A549 (cell line): ENCODE results near the gene CRYBB1. TPM values are rescaled to one million over a fixed set of nuclear protein-coding genes. Genes with fewer than 3 reads are reported as not detected.

ENCODE experiments used
- ATAC-seq, 2 experiments: fragments of 200-7000 bp in 1 of 2; fragments of >200 bp in 1 of 2; cut with Nextera tagmentation in 1 of 2; cut with Tn5 transposase in 1 of 2; 3 replicates each; pipeline versions ENCODE4 v1.8.0 to v1.9.1; 2018 to 2020; ENCODE audit warnings: mild to moderate bottlenecking in 1 of 2, moderate library complexity in 1 of 2
- CTCF ChIA-PET: fragments of 300-600 bp; sonication (Branson Sonifier 250); formaldehyde crosslinking; extraction: SDS; loops from one replicate; lab custom pipeline; 2021; ENCODE audit warnings: antibody characterized with exemption, inconsistent platforms; lab: Yijun Ruan, JAX
- POLR2A ChIA-PET: fragments of 350-600 bp; formaldehyde crosslinking; extraction: SDS; loops from one replicate; lab custom pipeline; 2021; ENCODE audit warnings: antibody characterized with exemption, inconsistent platforms; lab: Yijun Ruan, JAX
- DNase-seq, 2 experiments: peaks; one replicate each; pipeline versions ENCODE4 v3.0.0 to v3.0.0-alpha.2; 2011 to 2016; ENCODE audit warnings: low read depth in 1 of 2, low spot score in 1 of 2
- FAIRE-seq: peaks from 2 replicates; lab custom pipeline; 2011; peaks lifted over from hg19 to GRCh38; lab: Jason Lieb, UNC
- H3K27ac ChIP-seq, 2 experiments: fragments of >200 bp; sonication (Bioruptor Twin); formaldehyde crosslinking; 3 replicates each; pipeline ENCODE4 v1.5.1; 2016 to 2017
- H3K4me1 ChIP-seq: fragments of >200 bp; sonication (Bioruptor Twin); formaldehyde crosslinking; 3 replicates; pipeline ENCODE4 v1.6.1; 2016
- H3K4me2 ChIP-seq: fragments of >200 bp; sonication (Bioruptor Twin); formaldehyde crosslinking; 3 replicates; pipeline ENCODE4 v1.6.1; 2016
- H3K4me3 ChIP-seq: fragments of >200 bp; sonication (Bioruptor Twin); formaldehyde crosslinking; 3 replicates; pipeline ENCODE4 v1.5.1; 2016
- H3K9me3 ChIP-seq: fragments of >200 bp; sonication (Bioruptor Twin); formaldehyde crosslinking; 3 replicates; pipeline ENCODE4 v1.6.1; 2016
- BHLHE40 ChIP-seq: IDR thresholded peaks from 2 replicates; pipeline ENCODE4 v1.6.1; 2012; ENCODE audit warnings: low read depth, low read length, inconsistent platforms
- CBX8 ChIP-seq: fragments of 200-600 bp; sonication (generic); IDR thresholded peaks from 2 replicates; pipeline ENCODE4 v1.6.1; 2016
- CEBPB ChIP-seq, 2 experiments: fragments of >200 bp in 1 of 2; sonication (Bioruptor Twin) in 1 of 2; formaldehyde crosslinking in 1 of 2; IDR thresholded peaks; 2 replicates each; pipeline ENCODE4 v1.6.1; 2012 to 2016
- CHD2 ChIP-seq: fragments of 150-350 bp; IDR thresholded peaks from 2 replicates; pipeline ENCODE4 v1.6.1; 2014; ENCODE audit warnings: low read length; ENCODE audit not compliant: partially characterized antibody
- EHF ChIP-seq: fragments of 250-450 bp; sonication (Bioruptor Pico); IDR thresholded peaks from 2 replicates; pipeline ENCODE4 v1.5.0; 2020; ENCODE audit warnings: mild to moderate bottlenecking
- ESRRA ChIP-seq: fragments of 150-350 bp; IDR thresholded peaks from 2 replicates; pipeline ENCODE4 v1.6.1; 2014; ENCODE audit warnings: mild to moderate bottlenecking, low read length, borderline replicate concordance
- FOSL2 ChIP-seq, 2 experiments: fragments of 450-650 bp in 1 of 2; fragments of >200 bp in 1 of 2; sonication (Bioruptor Twin) in 1 of 2; formaldehyde crosslinking; IDR thresholded peaks; 2 replicates each; pipeline versions ENCODE4 v1.5.0 to v1.6.1; 2016 to 2020; ENCODE audit warnings: mild to moderate bottlenecking in 1 of 2, moderate library complexity in 1 of 2
- GATA3 ChIP-seq: IDR thresholded peaks from 2 replicates; pipeline ENCODE4 v1.6.1; 2012; ENCODE audit warnings: borderline replicate concordance
- MAZ ChIP-seq: fragments of 150-350 bp; IDR thresholded peaks from 2 replicates; pipeline ENCODE4 v1.6.1; 2014; ENCODE audit warnings: antibody characterized with exemption, low read depth, low read length, borderline replicate concordance
- PHF8 ChIP-seq: fragments of 200-600 bp; sonication (generic); IDR thresholded peaks from 2 replicates; pipeline ENCODE4 v1.6.1; 2016; ENCODE audit warnings: low read depth, mild to moderate bottlenecking, antibody characterized with exemption, moderate library complexity, borderline replicate concordance
- RAD21 ChIP-seq, 2 experiments: fragments of >200 bp in 1 of 2; sonication (Bioruptor Twin) in 1 of 2; formaldehyde crosslinking in 1 of 2; IDR thresholded peaks in 1 of 2; conservative IDR thresholded peaks in 1 of 2; 2 replicates in 1 of 2; 3 replicates in 1 of 2; pipeline ENCODE4 v1.6.1; 2012 to 2018; ENCODE audit warnings: inconsistent platforms in 1 of 2
- RCOR1 ChIP-seq: fragments of 150-350 bp; IDR thresholded peaks from 2 replicates; pipeline ENCODE4 v1.6.1; 2014; ENCODE audit warnings: antibody characterized with exemption, low read length, low read depth
- ZFP36 ChIP-seq: fragments of 450-650 bp; IDR thresholded peaks from 2 replicates; pipeline ENCODE4 v1.6.1; 2014; ENCODE audit warnings: borderline replicate concordance; ENCODE audit not compliant: partially characterized antibody
- WGBS: methylation state at CpG from one replicate; pipeline ENCODE4 v1.1.6; 2017; ENCODE audit errors: missing lambda C conversion rate; 5-methylcytosine and 5-hydroxymethylcytosine counted together
- polyA plus RNA-seq, 4 experiments: library from polyadenylated mRNA; depleted of rRNA in 3 of 4; stranded (reverse); fragments of >200 nt; fragmentation: RNase III in 1 of 4; extraction: RNeasy Plus Mini Kit Qiagen cat#74134 plus additional on column Dnase treatment in 1 of 4; gene quantifications; 2 replicates in 3 of 4; 3 replicates in 1 of 4; pipeline ENCODE4 v1.2.3, GENCODE V29; 2011 to 2017
- TF ChIP-seq, protein P1 (sequence below): fragments of 250-450 bp; sonication (Bioruptor Pico); IDR thresholded peaks from 2 replicates; pipeline ENCODE4 v1.5.0; 2021; ENCODE audit warnings: mild to moderate bottlenecking, moderate library complexity, borderline replicate concordance
- TF ChIP-seq, protein P2 (sequence below): fragments of >200 bp; sonication (Bioruptor Twin); formaldehyde crosslinking; IDR thresholded peaks from 3 replicates; pipeline ENCODE4 v1.5.1; 2016
- TF ChIP-seq, protein P3 (sequence below): IDR thresholded peaks from 2 replicates; pipeline ENCODE4 v1.6.1; 2012; ENCODE audit warnings: low read depth, borderline replicate concordance
- TF ChIP-seq, protein P4 (sequence below): IDR thresholded peaks from 2 replicates; pipeline ENCODE4 v1.6.1; 2012

CRYBB1 gene
- polyA plus RNA-seq, 2 of the 4 experiments (the other 2 are of a cell fraction) = not detected

DNA sequence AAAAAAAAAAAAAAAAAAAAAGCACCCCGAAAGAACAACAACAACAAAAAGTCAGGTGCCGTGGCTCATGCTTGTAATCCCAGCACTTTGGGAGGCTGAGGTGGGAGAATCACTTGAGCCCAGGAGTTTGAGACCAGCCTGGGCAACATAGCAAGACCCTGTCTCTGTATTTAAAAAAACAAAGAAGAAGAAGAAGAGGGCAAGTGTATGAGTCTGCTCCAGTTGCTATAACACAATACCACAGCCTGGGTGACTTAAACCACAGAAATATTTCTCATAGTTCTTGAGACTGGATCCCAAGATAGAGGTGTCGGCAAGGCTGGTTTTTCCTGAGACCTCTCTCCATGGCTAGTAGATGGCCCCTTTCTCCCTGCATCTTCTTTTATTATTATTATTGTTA lies 16.4 kb upstream of the CRYBB1 start:
- H3K4me2 ChIP-seq = no peak overlapping the region
- CTCF ChIA-PET = no interaction called here
- TF ChIP-seq ESRRA (no peak), ZFP36 (no peak), CBX8 (no peak), FOSL2 (IDR thresholded peaks at IDR 0.05) (no peak), FOSL2 (CRISPR knock-in tag; IDR thresholded peaks at IDR 0.05) (no peak), BHLHE40 (no peak), PHF8 (no peak)
- TF ChIP-seq, protein P1, sequence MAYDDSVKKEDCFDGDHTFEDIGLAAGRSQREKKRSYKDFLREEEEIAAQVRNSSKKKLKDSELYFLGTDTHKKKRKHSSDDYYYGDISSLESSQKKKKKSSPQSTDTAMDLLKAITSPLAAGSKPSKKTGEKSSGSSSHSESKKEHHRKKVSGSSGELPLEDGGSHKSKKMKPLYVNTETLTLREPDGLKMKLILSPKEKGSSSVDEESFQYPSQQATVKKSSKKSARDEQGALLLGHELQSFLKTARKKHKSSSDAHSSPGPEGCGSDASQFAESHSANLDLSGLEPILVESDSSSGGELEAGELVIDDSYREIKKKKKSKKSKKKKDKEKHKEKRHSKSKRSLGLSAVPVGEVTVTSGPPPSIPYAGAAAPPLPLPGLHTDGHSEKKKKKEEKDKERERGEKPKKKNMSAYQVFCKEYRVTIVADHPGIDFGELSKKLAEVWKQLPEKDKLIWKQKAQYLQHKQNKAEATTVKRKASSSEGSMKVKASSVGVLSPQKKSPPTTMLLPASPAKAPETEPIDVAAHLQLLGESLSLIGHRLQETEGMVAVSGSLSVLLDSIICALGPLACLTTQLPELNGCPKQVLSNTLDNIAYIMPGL (CRISPR knock-in tag) = no peak
- TF ChIP-seq, protein P2, sequence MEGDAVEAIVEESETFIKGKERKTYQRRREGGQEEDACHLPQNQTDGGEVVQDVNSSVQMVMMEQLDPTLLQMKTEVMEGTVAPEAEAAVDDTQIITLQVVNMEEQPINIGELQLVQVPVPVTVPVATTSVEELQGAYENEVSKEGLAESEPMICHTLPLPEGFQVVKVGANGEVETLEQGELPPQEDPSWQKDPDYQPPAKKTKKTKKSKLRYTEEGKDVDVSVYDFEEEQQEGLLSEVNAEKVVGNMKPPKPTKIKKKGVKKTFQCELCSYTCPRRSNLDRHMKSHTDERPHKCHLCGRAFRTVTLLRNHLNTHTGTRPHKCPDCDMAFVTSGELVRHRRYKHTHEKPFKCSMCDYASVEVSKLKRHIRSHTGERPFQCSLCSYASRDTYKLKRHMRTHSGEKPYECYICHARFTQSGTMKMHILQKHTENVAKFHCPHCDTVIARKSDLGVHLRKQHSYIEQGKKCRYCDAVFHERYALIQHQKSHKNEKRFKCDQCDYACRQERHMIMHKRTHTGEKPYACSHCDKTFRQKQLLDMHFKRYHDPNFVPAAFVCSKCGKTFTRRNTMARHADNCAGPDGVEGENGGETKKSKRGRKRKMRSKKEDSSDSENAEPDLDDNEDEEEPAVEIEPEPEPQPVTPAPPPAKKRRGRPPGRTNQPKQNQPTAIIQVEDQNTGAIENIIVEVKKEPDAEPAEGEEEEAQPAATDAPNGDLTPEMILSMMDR = no peak
- TF ChIP-seq, protein P3, sequence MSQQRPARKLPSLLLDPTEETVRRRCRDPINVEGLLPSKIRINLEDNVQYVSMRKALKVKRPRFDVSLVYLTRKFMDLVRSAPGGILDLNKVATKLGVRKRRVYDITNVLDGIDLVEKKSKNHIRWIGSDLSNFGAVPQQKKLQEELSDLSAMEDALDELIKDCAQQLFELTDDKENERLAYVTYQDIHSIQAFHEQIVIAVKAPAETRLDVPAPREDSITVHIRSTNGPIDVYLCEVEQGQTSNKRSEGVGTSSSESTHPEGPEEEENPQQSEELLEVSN = no peak
- no peak for ATAC-seq
- no peak overlapping the region for H3K4me3 ChIP-seq
- 65% methylated on average over 3 of the region's 3 CpGs for WGBS
- DNase-seq = no peak
- POLR2A ChIA-PET = interaction anchor here (0.6 kb wide), 1 partner anchor 27 kb away, joined by 3 read pairs; no protein-coding TSS in a partner anchor
- H3K27ac ChIP-seq = no peak overlapping the region
- H3K4me1 ChIP-seq = no peaks in the 10 kb centered on the region
- no peaks in the 10 kb centered on the region for H3K9me3 ChIP-seq
- no peak for FAIRE-seq

DNA sequence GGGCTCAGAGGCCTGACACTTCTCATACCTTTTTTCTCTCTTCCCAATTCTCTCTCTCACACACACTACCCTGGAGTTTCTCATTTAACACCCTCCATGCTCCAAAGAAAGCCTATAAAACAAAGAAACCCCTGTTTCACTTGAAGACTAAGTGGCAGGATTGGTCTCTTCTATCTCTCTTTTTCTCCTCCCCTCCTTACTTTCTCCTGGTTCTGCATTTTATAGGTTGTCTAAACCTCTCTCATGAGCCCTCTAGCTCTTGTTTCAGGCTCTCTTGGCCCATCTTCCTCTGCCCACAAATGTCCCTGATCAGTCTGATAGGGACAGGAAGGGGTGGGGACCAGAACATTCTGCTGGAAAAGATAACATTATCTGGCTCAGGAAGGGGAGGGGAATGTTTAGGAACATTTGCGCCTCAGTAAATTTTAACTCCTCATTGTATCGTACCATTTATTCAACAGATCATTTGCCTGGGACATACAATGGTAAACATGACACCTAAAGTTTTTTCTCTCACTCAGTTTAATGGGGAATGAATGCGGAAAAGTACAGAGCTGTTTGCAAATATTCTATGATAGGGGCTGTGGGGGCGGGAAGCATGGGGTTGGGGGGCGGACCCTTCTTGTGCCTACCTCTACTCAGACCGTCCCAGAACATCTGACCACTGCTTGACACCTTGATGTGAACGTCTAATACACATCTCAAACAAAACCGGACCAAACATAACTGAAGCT lies 14.8 kb upstream of the CRYBB1 start:
- 54% methylated on average over 8 of the region's 8 CpGs for WGBS
- ChIA-PET CTCF (interaction anchor here (0.5 to 0.8 kb wide), 3 partner anchors 102 to 266 kb away, joined by 3 read pairs; no protein-coding TSS in a partner anchor), POLR2A (no interaction called here)
- Histone ChIP-seq H3K4me1 (no peaks in the 10 kb centered on the region), H3K4me3 (no peak overlapping the region), H3K27ac (no peak overlapping the region), H3K9me3 (no peaks in the 10 kb centered on the region), H3K4me2 (no peak overlapping the region)
- DNase-seq (no peak), FAIRE-seq (no peak), ATAC-seq (no peak)
- TF ChIP-seq EHF (no peak), ESRRA (no peak), CEBPB (IDR thresholded peaks at IDR 0.05) (no peak), RAD21 (conservative IDR thresholded peaks at IDR 0.05 in 1 of 2, IDR thresholded peaks at IDR 0.05 in 1 of 2) (no peak), PHF8 (no peak), GATA3 (no peak), RCOR1 (no peak), CHD2 (no peak), MAZ (no peak)
- TF ChIP-seq, protein P4, sequence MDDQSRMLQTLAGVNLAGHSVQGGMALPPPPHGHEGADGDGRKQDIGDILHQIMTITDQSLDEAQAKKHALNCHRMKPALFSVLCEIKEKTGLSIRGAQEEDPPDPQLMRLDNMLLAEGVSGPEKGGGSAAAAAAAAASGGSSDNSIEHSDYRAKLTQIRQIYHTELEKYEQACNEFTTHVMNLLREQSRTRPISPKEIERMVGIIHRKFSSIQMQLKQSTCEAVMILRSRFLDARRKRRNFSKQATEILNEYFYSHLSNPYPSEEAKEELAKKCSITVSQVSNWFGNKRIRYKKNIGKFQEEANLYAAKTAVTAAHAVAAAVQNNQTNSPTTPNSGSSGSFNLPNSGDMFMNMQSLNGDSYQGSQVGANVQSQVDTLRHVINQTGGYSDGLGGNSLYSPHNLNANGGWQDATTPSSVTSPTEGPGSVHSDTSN = no peak
